Kidney epithelial cell (primary cell): Measurements from ENCODE around the gene CTU2. TPM values are rescaled to one million over a fixed set of nuclear protein-coding genes. Genes with fewer than 3 reads are reported as not detected.
A peak's percentile ranks its signal among the peaks of the same experiment; 100 is the strongest.

Experiments used
- DNase-seq: peaks from one replicate; pipeline ENCODE4 v3.0.0-alpha.2; 2010; ENCODE audit warnings: low read depth
- H3K27me3 ChIP-seq: 2 replicates; pipeline ENCODE4 v1.6.0; 2011; ENCODE audit warnings: low read length; ENCODE audit not compliant: control insufficient read depth, insufficient read depth
- H3K36me3 ChIP-seq: 2 replicates; pipeline ENCODE4 v1.5.1; 2011; ENCODE audit warnings: low read length; ENCODE audit not compliant: control insufficient read depth, insufficient read depth
- H3K4me3 ChIP-seq: 2 replicates; pipeline ENCODE4 v1.5.1; 2011; ENCODE audit warnings: low read depth, mild to moderate bottlenecking, control low read depth, low read length
- CTCF ChIP-seq: IDR thresholded peaks from 2 replicates; pipeline ENCODE4 v1.5.1; 2011; ENCODE audit warnings: mild to moderate bottlenecking, moderate library complexity, low read length, control low read depth, inconsistent platforms; ENCODE audit not compliant: insufficient read depth, poor library complexity, severe bottlenecking
- total RNA-seq: library from RNA; depleted of rRNA; stranded (reverse); fragments of >200 nt; gene quantifications from 2 replicates; pipeline ENCODE4 v1.2.3, GENCODE V29; 2015

Gene CTU2
- total RNA-seq, 1 donor from 2014 or later: 12.8 TPM

- Histone ChIP-seq H3K4me3 (no peak overlapping the region), H3K36me3 (peaks cover 2% of the 10 kb centered on the region), H3K27me3 (no peaks in the 10 kb centered on the region)
- TF ChIP-seq CTCF: no peak
- DNase-seq: no peak
Measured at GRCh38 chr16:88735121-88735520, 28.8 kb downstream of the CTU2 start.

GRCh38 chr16:88735616-88736015, 29.3 kb downstream of the CTU2 start:
- TF ChIP-seq CTCF: no peak

GRCh38 chr16:88736088-88736487, 29.8 kb downstream of the CTU2 start:
- no peaks in the 10 kb centered on the region for H3K27me3 ChIP-seq
- no peak for DNase-seq
- H3K4me3 ChIP-seq: no peak overlapping the region
- peaks cover 2% of the 10 kb centered on the region for H3K36me3 ChIP-seq
- TF ChIP-seq CTCF: no peak

More at GRCh38 chr16:88735616-88736015, 29.3 kb downstream of the CTU2 start:
- Histone ChIP-seq H3K27me3 (no peaks in the 10 kb centered on the region), H3K4me3 (no peak overlapping the region), H3K36me3 (peaks cover 2% of the 10 kb centered on the region)
- DNase-seq: no peak

- H3K27me3 ChIP-seq: no peaks in the 10 kb centered on the region
- DNase-seq: no peak
- TF ChIP-seq CTCF: no peak
- H3K4me3 ChIP-seq: no peak overlapping the region
- peaks cover 2% of the 10 kb centered on the region for H3K36me3 ChIP-seq
Measured at GRCh38 chr16:88736496-88736895, 30.2 kb downstream of the CTU2 start.

GRCh38 chr16:88737298-88738150, 31.2 kb downstream of the CTU2 start:
- peak; percentile 79 for TF ChIP-seq CTCF
- Histone ChIP-seq H3K36me3 (peaks cover 4% of the 10 kb centered on the region), H3K4me3 (no peak overlapping the region), H3K27me3 (no peaks in the 10 kb centered on the region)
- DNase-seq: no peak
